ENCODE results near the gene POLR3A. TPM values are rescaled to one million over a fixed set of nuclear protein-coding genes. Genes with fewer than 3 reads are reported as not detected.

The POLR3A gene
- total RNA-seq, 2 experiments from 2014 or later = 16.3 to 21.5 TPM

GRCh38 chr10:78035437-78035836 is 6.1 kb upstream of the POLR3A start:
- Histone ChIP-seq H3K4me1 (ENCODE audit: insufficient read depth, low read length, poor library complexity, severe bottlenecking) (peaks cover 59% of the 10 kb centered on the region), H2AFZ (ENCODE audit: low read length) (no peak overlapping the region), H3K79me2 (ENCODE audit: insufficient read depth, low read depth, low read length) (peaks cover 69% of the 10 kb centered on the region), H3K4me2 (ENCODE audit: low read length) (peak overlapping the region; percentile 94), H3K27ac (ENCODE audit: low read depth, low read length, poor library complexity, severe bottlenecking) (peak overlapping the region; percentile 57), H3K36me3 (ENCODE audit: insufficient read depth, low read length) (peaks cover 64% of the 10 kb centered on the region), H3K9me2 (ENCODE audit: insufficient read depth, low read length) (no peaks in the 10 kb centered on the region), H3K4me3 (ENCODE audit: low read depth, low read length, poor library complexity, severe bottlenecking) (peak overlapping the region; percentile 85), H4K20me1 (ENCODE audit: insufficient read depth, low read length) (peaks cover 60% of the 10 kb centered on the region), H3K9me3 (ENCODE audit: low read length) (no peaks in the 10 kb centered on the region)
- no peak for TF ChIP-seq EZH2phosphoT487 (IDR thresholded peaks at IDR 0.05; ENCODE audit: borderline replicate concordance, low read depth, low read length)
- TF ChIP-seq CTCF (conservative IDR thresholded peaks at IDR 0.05; ENCODE audit: low read length) = no peak
- intact Hi-C loops (cut with micrococcal nuclease; ENCODE audit: unreplicated experiment) = no loop called here
- DNase-seq (ENCODE audit: low spot score) = no peak
- POLR2A ChIA-PET = interaction anchor here (0.8 to 2.2 kb wide), 2 partner anchors 11 to 579 kb away, joined by 3 to 5 read pairs; no protein-coding TSS in a partner anchor
- BruUV-seq (replicated peaks) = no TSS peak
- CTCF ChIA-PET (ENCODE audit: unreplicated experiment) = no interaction called here

GRCh38 chr10:78035025-78035424 is 5.7 kb upstream of the POLR3A start:
- CTCF ChIA-PET (ENCODE audit: unreplicated experiment) = no interaction called here
- POLR2A ChIA-PET = no interaction called here
- BruUV-seq (replicated peaks) = no TSS peak
- no peak for TF ChIP-seq EZH2phosphoT487 (IDR thresholded peaks at IDR 0.05; ENCODE audit: borderline replicate concordance, low read depth, low read length)
- TF ChIP-seq CTCF (conservative IDR thresholded peaks at IDR 0.05; ENCODE audit: low read length) = no peak
- peaks cover 56% of the 10 kb centered on the region for H4K20me1 ChIP-seq (ENCODE audit: insufficient read depth, low read length)
- DNase-seq (ENCODE audit: low spot score) = no peak
- no peaks in the 10 kb centered on the region for H3K9me2 ChIP-seq (ENCODE audit: insufficient read depth, low read length)
- peaks cover 57% of the 10 kb centered on the region for H3K4me1 ChIP-seq (ENCODE audit: insufficient read depth, low read length, poor library complexity, severe bottlenecking)
- no peaks in the 10 kb centered on the region for H3K9me3 ChIP-seq (ENCODE audit: low read length)
- peak overlapping the region; percentile 57 for H3K27ac ChIP-seq (ENCODE audit: low read depth, low read length, poor library complexity, severe bottlenecking)
- intact Hi-C loops (cut with micrococcal nuclease; ENCODE audit: unreplicated experiment) = no loop called here
- no peak overlapping the region for H2AFZ ChIP-seq (ENCODE audit: low read length)
- H3K36me3 ChIP-seq (ENCODE audit: insufficient read depth, low read length) = peaks cover 60% of the 10 kb centered on the region
- H3K4me3 ChIP-seq (ENCODE audit: low read depth, low read length, poor library complexity, severe bottlenecking) = peak overlapping the region; percentile 85
- H3K4me2 ChIP-seq (ENCODE audit: low read length) = peak overlapping the region; percentile 94
- H3K79me2 ChIP-seq (ENCODE audit: insufficient read depth, low read depth, low read length) = peaks cover 65% of the 10 kb centered on the region

- Histone ChIP-seq H3K79me2 (ENCODE audit: insufficient read depth, low read depth, low read length) (peaks cover 57% of the 10 kb centered on the region), H3K4me3 (ENCODE audit: low read depth, low read length, poor library complexity, severe bottlenecking) (peak within 1 kb of the TSS; percentile 85), H3K4me1 (ENCODE audit: insufficient read depth, low read length, poor library complexity, severe bottlenecking) (peaks cover 49% of the 10 kb centered on the region), H3K27ac (ENCODE audit: low read depth, low read length, poor library complexity, severe bottlenecking) (peak within 1 kb of the TSS; percentile 57), H2AFZ (ENCODE audit: low read length) (peak within 1 kb of the TSS; percentile 79), H3K9me3 (ENCODE audit: low read length) (no peaks in the 10 kb centered on the region), H3K4me2 (ENCODE audit: low read length) (peak within 1 kb of the TSS; percentile 94), H3K9me2 (ENCODE audit: insufficient read depth, low read length) (no peaks in the 10 kb centered on the region), H4K20me1 (ENCODE audit: insufficient read depth, low read length) (peaks cover 44% of the 10 kb centered on the region), H3K36me3 (ENCODE audit: insufficient read depth, low read length) (peaks cover 48% of the 10 kb centered on the region)
- ChIA-PET CTCF (ENCODE audit: unreplicated experiment) (interaction anchor here (0.6 kb wide), 2 partner anchors 28 to 218 kb away, joined by 4 to 6 read pairs; no protein-coding TSS in a partner anchor), POLR2A (interaction anchor here (0.8 to 1.2 kb wide), 2 partner anchors 13 to 44 kb away, joined by 3 read pairs; no protein-coding TSS in a partner anchor)
- TF ChIP-seq EZH2phosphoT487 (IDR thresholded peaks at IDR 0.05; ENCODE audit: borderline replicate concordance, low read depth, low read length) = no peak
- no peak for TF ChIP-seq CTCF (conservative IDR thresholded peaks at IDR 0.05; ENCODE audit: low read length)
- peak; percentile 98 for DNase-seq (ENCODE audit: low spot score)
- intact Hi-C loops (cut with micrococcal nuclease; ENCODE audit: unreplicated experiment) = loop anchor here (5.0 kb wide), 1 partner anchor 1103 kb away; no protein-coding TSS in a partner anchor
- BruUV-seq (replicated peaks) = no TSS peak
Observed at GRCh38 chr10:78033637-78034470, 4.5 kb upstream of the POLR3A start, which contains the start of gene RPS24. Gene RPS24 (plus strand): TSS chr10:78033863. CDS start chr10:78033902, 39 bp downstream.

All from OCI-LY7 (cell line).